GM19463 (cell line): Measurements from ENCODE around the gene RPH3AL.

ENCODE experiments used
- ATAC-seq: cut with Tn5 transposase; IDR thresholded peaks from one replicate; pipeline ENCODE4 v1.9.1; 2021; ENCODE audit warnings: mild to moderate bottlenecking, moderate library complexity; ENCODE audit not compliant: unreplicated experiment

The RPH3AL gene

GRCh38 chr17:337022-337420, 15.6 kb downstream of the RPH3AL start:
- no peak for ATAC-seq

- no peak for ATAC-seq
These were observed 16.2 kb downstream of the RPH3AL start for GRCh38 chr17:336110-337021.

- ATAC-seq: no peak
These were observed 16.9 kb downstream of the RPH3AL start for GRCh38 chr17:335691-336090.

GRCh38 chr17:334974-335481, 17.6 kb downstream of the RPH3AL start:
- no peak for ATAC-seq

GRCh38 chr17:333626-334396, 18.8 kb downstream of the RPH3AL start:
- ATAC-seq: no peak

- no peak for ATAC-seq
These were observed 19.9 kb downstream of the RPH3AL start for GRCh38 chr17:332558-333322.

GRCh38 chr17:332023-332422, 20.6 kb downstream of the RPH3AL start:
- no peak for ATAC-seq

GRCh38 chr17:330993-331701, 21.5 kb downstream of the RPH3AL start:
- ATAC-seq: no peak

GRCh38 chr17:329784-330420, 22.7 kb downstream of the RPH3AL start:
- ATAC-seq: no peak

- ATAC-seq: no peak
These were observed 24.6 kb downstream of the RPH3AL start for GRCh38 chr17:327971-328370.

GRCh38 chr17:327296-327695, 25.3 kb downstream of the RPH3AL start:
- no peak for ATAC-seq

GRCh38 chr17:326010-326621, 26.5 kb downstream of the RPH3AL start:
- no peak for ATAC-seq

GRCh38 chr17:325270-326009, 27.2 kb downstream of the RPH3AL start:
- ATAC-seq: no peak

GRCh38 chr17:323721-324571, 28.7 kb downstream of the RPH3AL start:
- no peak for ATAC-seq

GRCh38 chr17:323181-323580, 29.4 kb downstream of the RPH3AL start:
- ATAC-seq: no peak

GRCh38 chr17:322006-322780, 30.4 kb downstream of the RPH3AL start:
- ATAC-seq: no peak

- no peak for ATAC-seq
These were observed 31.1 kb downstream of the RPH3AL start for GRCh38 chr17:321386-321941.
